ENCODE results near the gene ATAD5.
"Not testable (repeated sequence)": the region's sequence is repeated elsewhere in the genome, so short reads cannot be mapped to it uniquely, and the experiment has no call there.

Gene ATAD5

DNA sequence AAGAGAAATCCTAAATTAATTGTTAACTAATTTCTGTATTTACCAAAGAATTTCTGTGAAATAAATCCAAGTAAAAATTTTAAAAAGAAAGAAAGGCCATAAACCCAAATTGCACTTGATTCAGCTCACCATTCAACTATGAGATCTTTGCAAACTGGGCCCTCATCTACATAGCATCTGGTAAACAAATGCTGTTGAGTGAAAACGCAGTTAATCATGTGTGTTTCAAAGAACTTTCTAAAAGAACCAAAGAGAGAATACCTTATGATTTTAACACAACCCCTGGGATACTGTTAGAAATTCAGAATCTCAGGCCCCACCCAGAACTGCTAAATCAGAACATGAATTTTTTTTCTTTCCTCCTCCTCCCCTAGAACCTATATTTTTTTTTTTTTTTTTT lies 23.9 kb upstream of the ATAD5 start:
- H3K27ac ChIP-seq: peak overlapping the region; percentile 96
- TF ChIP-seq, protein P1, sequence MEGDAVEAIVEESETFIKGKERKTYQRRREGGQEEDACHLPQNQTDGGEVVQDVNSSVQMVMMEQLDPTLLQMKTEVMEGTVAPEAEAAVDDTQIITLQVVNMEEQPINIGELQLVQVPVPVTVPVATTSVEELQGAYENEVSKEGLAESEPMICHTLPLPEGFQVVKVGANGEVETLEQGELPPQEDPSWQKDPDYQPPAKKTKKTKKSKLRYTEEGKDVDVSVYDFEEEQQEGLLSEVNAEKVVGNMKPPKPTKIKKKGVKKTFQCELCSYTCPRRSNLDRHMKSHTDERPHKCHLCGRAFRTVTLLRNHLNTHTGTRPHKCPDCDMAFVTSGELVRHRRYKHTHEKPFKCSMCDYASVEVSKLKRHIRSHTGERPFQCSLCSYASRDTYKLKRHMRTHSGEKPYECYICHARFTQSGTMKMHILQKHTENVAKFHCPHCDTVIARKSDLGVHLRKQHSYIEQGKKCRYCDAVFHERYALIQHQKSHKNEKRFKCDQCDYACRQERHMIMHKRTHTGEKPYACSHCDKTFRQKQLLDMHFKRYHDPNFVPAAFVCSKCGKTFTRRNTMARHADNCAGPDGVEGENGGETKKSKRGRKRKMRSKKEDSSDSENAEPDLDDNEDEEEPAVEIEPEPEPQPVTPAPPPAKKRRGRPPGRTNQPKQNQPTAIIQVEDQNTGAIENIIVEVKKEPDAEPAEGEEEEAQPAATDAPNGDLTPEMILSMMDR (IDR thresholded peaks at IDR 0.05): no peak

DNA sequence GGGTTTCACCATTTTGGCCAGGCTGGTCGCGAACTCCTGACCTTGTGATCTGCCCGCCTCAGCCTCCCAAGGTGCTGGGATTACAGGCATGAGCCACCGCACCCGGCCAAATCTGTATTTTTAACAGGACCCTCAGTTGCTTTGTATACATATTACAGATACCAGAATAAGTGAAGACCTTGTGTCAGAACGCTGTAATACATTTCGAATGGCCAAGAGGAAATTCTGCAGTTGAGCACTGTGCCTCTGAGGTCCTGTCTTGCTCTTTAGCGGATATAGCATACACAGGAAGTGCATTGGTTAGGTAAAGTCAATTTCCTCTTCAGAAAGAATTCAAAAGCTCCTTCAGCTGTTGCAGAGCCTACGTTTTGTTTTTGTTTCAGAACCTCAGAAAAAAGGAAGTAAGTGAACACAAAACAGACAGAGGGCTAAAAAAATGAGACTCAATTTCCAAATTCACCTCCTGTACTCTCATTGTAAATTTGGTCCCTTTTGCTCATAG lies 22.9 kb upstream of the ATAD5 start:
- Histone ChIP-seq H3K27ac (peak overlapping the region; percentile 96), H3K4me3 (ENCODE audit: low read depth in 1 of 2, low read length in 1 of 2) (peak overlapping the region; percentile 43 to 53), H3K36me3 (peaks cover 16% of the 10 kb centered on the region), H3K27me3 (no peaks in the 10 kb centered on the region), H3K4me1 (ENCODE audit: control insufficient read depth in 1 of 2, insufficient read depth in 1 of 2, low read depth in 1 of 2, low read length in 1 of 2) (peaks cover 80 to 83% of the 10 kb centered on the region in 2 experiments), H3K9me3 (no peaks in the 10 kb centered on the region)
- TF ChIP-seq, protein P1 (IDR thresholded peaks at IDR 0.05): peak; percentile 43

More for the DNA sequence above, 23.9 kb upstream of the ATAD5 start:
- Histone ChIP-seq H3K27me3 (no peaks in the 10 kb centered on the region), H3K4me1 (ENCODE audit: control insufficient read depth in 1 of 2, insufficient read depth in 1 of 2, low read depth in 1 of 2, low read length in 1 of 2) (peaks cover 71 to 74% of the 10 kb centered on the region in 2 experiments), H3K9me3 (no peaks in the 10 kb centered on the region), H3K4me3 (ENCODE audit: low read depth in 1 of 2, low read length in 1 of 2) (peak overlapping the region in 1 of 2 experiments; percentile 53), H3K36me3 (peaks cover 25% of the 10 kb centered on the region)

DNA sequence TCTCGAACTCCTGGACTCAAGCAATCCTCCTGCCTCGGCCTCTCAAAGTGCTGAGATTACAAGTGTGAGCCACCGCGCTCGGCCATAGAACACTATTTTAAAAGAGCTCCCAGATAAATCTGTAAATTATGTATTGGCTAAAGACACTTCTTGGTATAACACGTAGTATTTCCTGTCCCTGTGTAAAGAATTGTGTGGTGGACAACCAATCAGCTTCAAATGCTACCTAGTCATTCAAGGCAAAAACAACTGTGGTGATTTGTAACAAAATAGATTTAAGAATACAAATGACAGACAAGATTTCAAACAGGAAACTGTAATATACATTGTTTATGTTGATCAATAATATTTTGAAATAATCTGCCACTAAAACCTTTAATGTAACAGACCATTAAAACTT lies 21.9 kb upstream of the ATAD5 start:
- H3K27me3 ChIP-seq: no peaks in the 10 kb centered on the region
- peaks cover 89 to 94% of the 10 kb centered on the region in 2 experiments for H3K4me1 ChIP-seq (ENCODE audit: control insufficient read depth in 1 of 2, insufficient read depth in 1 of 2, low read depth in 1 of 2, low read length in 1 of 2)
- H3K9me3 ChIP-seq: no peaks in the 10 kb centered on the region
- peak overlapping the region; percentile 43 to 53 for H3K4me3 ChIP-seq (ENCODE audit: low read depth in 1 of 2, low read length in 1 of 2)
- TF ChIP-seq, protein P1 (IDR thresholded peaks at IDR 0.05): no peak
- peaks cover 11% of the 10 kb centered on the region for H3K36me3 ChIP-seq
- peak overlapping the region; percentile 96 for H3K27ac ChIP-seq

DNA sequence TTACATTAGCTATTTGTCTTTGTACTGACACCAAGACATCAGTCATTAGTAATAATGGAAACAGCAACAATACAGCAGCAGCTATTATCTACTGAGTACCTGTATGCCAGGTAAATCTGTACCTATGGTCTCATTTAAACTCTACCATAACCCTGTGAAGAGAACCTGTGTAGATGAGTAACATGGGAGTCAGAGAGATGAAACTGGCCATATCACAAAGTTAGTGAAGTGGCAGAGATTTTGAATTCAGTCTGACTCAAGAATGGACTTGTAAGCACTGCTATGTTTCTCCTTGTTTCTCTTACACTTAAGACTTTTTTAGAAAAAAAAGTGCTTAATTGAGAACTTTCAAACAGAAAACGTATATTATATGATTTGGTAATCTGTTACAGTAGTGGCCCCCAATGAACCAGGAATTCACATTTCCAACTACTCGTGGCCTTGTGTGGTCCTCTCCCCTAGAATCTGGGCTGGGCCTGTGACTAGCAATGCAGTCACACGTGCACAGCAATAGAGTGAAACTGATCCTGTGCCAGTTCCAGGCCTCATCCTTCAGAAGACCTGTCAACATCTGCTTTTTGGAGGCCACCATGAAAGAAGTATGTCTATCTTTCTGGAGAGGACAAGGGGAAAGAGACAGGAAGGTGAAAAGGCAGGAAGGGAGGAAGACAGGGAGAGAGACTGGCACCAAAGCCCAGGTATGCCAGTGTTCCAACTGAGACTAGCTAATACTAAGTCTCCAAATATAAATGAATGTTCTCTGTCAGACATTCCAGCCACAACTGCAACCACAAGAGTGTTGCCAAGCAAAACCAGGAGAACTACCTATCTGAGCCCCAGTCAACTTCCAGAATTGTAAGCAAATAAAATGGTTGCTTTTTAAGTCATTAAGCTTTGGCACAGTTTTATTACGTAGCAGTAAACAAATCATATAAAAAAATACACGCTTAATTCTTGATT lies 19.3 kb upstream of the ATAD5 start:
- Histone ChIP-seq H3K36me3 (peaks cover 17% of the 10 kb centered on the region), H3K4me3 (ENCODE audit: low read depth in 1 of 2, low read length in 1 of 2) (no peak overlapping the region), H3K9me3 (no peaks in the 10 kb centered on the region), H3K4me1 (ENCODE audit: control insufficient read depth in 1 of 2, insufficient read depth in 1 of 2, low read depth in 1 of 2, low read length in 1 of 2) (peaks cover 93 to 99% of the 10 kb centered on the region in 2 experiments), H3K27me3 (no peaks in the 10 kb centered on the region), H3K27ac (peak overlapping the region; percentile 94)
- TF ChIP-seq, protein P1 (IDR thresholded peaks at IDR 0.05): no peak

DNA sequence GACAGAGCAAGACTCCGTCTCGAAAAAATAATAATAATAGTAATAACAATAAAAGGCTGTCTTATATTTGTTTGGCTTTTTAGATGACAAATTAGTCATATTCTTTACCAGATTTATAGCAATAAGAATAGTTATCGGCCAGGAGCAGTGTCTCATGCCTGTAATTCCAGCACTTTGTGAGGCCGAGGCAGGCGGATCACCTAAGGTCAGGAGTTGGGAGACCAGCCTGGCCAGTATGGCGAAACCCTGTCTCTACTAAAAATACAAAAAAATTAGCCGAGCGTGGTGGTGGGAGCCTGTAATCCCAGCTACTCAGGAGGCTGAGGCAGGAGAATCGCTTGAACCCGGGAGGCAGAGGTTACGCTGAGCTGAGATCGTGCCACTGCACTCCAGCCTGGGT lies 17.5 kb upstream of the ATAD5 start:
- H3K27me3 ChIP-seq, H3K9me3 ChIP-seq: not testable (repeated sequence)
- Histone ChIP-seq H3K36me3 (peaks cover 17% of the 10 kb centered on the region), H3K27ac (peak overlapping the region; percentile 94), H3K4me1 (ENCODE audit: control insufficient read depth in 1 of 2, insufficient read depth in 1 of 2, low read depth in 1 of 2, low read length in 1 of 2) (peaks cover 94 to 100% of the 10 kb centered on the region in 2 experiments), H3K4me3 (ENCODE audit: low read depth in 1 of 2, low read length in 1 of 2) (peak overlapping the region; percentile 48 to 57)

DNA sequence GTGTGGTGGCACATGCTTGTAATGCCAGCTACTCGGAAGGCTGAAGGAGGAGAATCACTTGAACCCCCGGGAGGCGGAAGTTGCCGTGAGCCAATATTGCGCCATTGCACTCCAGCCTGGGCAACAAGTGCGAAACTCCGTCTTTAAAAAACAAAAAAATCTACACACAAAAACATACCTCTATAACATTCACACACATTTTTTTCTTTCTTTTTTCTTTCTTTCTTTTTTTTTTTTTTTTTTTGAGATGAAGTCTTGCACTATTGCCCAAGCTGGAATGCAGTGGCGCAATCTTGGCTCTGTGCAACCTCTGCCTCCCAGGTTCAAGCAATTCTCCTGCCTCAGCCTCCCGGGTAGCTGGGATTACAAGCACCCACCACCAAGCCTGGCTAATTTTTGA lies 16.9 kb upstream of the ATAD5 start:
- H3K9me3 ChIP-seq, H3K27me3 ChIP-seq: not testable (repeated sequence)
- peaks cover 94 to 100% of the 10 kb centered on the region in 2 experiments for H3K4me1 ChIP-seq (ENCODE audit: control insufficient read depth in 1 of 2, insufficient read depth in 1 of 2, low read depth in 1 of 2, low read length in 1 of 2)
- peak overlapping the region; percentile 94 for H3K27ac ChIP-seq
- H3K4me3 ChIP-seq (ENCODE audit: low read depth in 1 of 2, low read length in 1 of 2): peak overlapping the region; percentile 48 to 57
- H3K36me3 ChIP-seq: peaks cover 17% of the 10 kb centered on the region

All from neutrophil (primary cell).